ENCODE results near the gene ARMH3. TPM values are rescaled to one million over a fixed set of nuclear protein-coding genes. Genes with fewer than 3 reads are reported as not detected.

The ARMH3 gene
- total RNA-seq, 2 experiments from 2014 or later = 22.8 to 23.9 TPM

GRCh38 chr10:101826852-101827434 lies 229.0 kb downstream of the ARMH3 start:
- ChIA-PET POLR2A (interaction anchor here (12.7 kb wide), 1 partner anchor 10 kb away, joined by 173 read pairs; the partner anchor contains the start of gene OGA), CTCF (interaction anchor here (0.9 to 3.1 kb wide), 3 partner anchors 8 to 47 kb away, joined by 3 to 11 read pairs (median 8); partner anchors contain the start of gene OGA)
- Mint-ChIP-seq H3K36me3 (ENCODE audit: low read depth) (peaks cover 2% of the 10 kb centered on the region), H3K9me3 (no peaks in the 10 kb centered on the region), H3K27ac (no peak overlapping the region), H3K27me3 (no peaks in the 10 kb centered on the region), H3K4me3 (no peak overlapping the region), H3K4me1 (peaks cover 28% of the 10 kb centered on the region)
- DNase-seq = no peak

- Mint-ChIP-seq H3K9me3 (no peaks in the 10 kb centered on the region), H3K36me3 (ENCODE audit: low read depth) (peaks cover 2% of the 10 kb centered on the region), H3K27ac (no peak overlapping the region), H3K4me3 (no peak overlapping the region), H3K27me3 (no peaks in the 10 kb centered on the region), H3K4me1 (peaks cover 14% of the 10 kb centered on the region)
- ChIA-PET POLR2A (no interaction called here), CTCF (interaction anchor here (1.5 kb wide), 1 partner anchor 10 kb away, joined by 4 read pairs; no protein-coding TSS in a partner anchor)
- DNase-seq = no peak
Measured at GRCh38 chr10:101824736-101825135, 231.2 kb downstream of the ARMH3 start.

DNA sequence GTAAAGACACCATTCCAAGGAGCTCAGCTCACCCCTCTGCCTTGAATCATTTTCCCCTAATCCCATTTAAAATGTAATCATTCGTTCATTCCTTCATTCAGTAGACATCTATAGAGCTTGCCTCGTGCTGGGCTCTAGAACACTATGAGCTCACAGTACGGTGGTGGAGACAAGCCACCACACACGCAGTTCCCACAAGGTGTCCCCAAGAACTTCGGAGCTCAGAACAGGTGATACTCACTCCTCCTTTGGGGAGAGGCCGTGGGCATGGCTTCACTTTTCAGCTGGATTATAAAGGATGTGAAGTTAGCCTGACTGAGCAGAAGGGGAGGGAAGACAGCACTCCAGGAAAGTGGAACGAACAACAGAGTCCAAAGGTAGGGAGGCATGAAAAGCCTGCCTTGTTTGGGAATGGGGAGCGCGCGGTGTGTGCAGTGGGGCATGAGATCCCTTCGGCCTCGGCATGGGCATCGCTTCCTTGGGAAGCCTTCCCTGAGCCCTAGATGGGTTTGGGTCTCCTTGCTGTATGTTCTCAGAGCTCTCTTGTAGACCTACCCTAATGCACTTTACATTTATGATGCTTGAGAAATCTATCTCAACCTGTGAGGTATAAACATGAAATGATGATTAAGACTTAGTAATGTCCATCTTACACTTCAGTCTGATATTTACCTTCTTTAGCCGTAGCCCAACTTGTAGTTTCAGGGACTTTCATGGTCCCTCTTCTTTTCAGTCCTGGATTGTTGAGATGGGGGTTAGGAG lies 236.9 kb downstream of the ARMH3 start:
- peak overlapping the region; percentile 96 for H3K4me3 Mint-ChIP-seq
- peak overlapping the region; percentile 96 for H3K27ac Mint-ChIP-seq
- peaks cover 35% of the 10 kb centered on the region for H3K36me3 Mint-ChIP-seq (ENCODE audit: low read depth)
- POLR2A ChIA-PET = interaction anchor here (0.8 to 6.8 kb wide), 26 partner anchors 10 to 613 kb away, joined by 3 to 173 read pairs (median 8); partner anchors contain the start of genes ARMH3, CUEDC2, FBXW4 and HPS6
- peaks cover 33% of the 10 kb centered on the region for H3K4me1 Mint-ChIP-seq
- CTCF ChIA-PET = interaction anchor here (0.9 to 7.3 kb wide), 9 partner anchors 9 to 254 kb away, joined by 3 to 55 read pairs (median 4); no protein-coding TSS in a partner anchor
- no peaks in the 10 kb centered on the region for H3K27me3 Mint-ChIP-seq
- no peak for DNase-seq
- no peaks in the 10 kb centered on the region for H3K9me3 Mint-ChIP-seq

- Mint-ChIP-seq H3K9me3 (no peaks in the 10 kb centered on the region), H3K4me1 (peaks cover 41% of the 10 kb centered on the region), H3K36me3 (ENCODE audit: low read depth) (peaks cover 40% of the 10 kb centered on the region), H3K27me3 (no peaks in the 10 kb centered on the region), H3K4me3 (peak within 1 kb of the TSS; percentile 96), H3K27ac (peak within 1 kb of the TSS; percentile 96)
- CTCF ChIA-PET = interaction anchor here (0.9 to 7.3 kb wide), 12 partner anchors 10 to 255 kb away, joined by 3 to 55 read pairs (median 4); no protein-coding TSS in a partner anchor
- POLR2A ChIA-PET = interaction anchor here (0.6 to 6.8 kb wide), 33 partner anchors 9 to 1322 kb away, joined by 3 to 173 read pairs (median 6); partner anchors contain the start of genes ARMH3, CUEDC2, FBXW4 and HPS6
- peak; percentile 99 for DNase-seq
Measured at GRCh38 chr10:101818119-101818871, 237.7 kb downstream of the ARMH3 start, which contains the start of gene OGA. Gene OGA, minus strand, starts transcription at chr10:101818444. Its CDS starts 422 bp downstream, at chr10:101818022.

GRCh38 chr10:101817337-101818118 lies 238.4 kb downstream of the ARMH3 start:
- Mint-ChIP-seq H3K9me3 (no peaks in the 10 kb centered on the region), H3K36me3 (ENCODE audit: low read depth) (peaks cover 44% of the 10 kb centered on the region), H3K27me3 (no peaks in the 10 kb centered on the region), H3K27ac (peak overlapping the region; percentile 96), H3K4me1 (peaks cover 48% of the 10 kb centered on the region), H3K4me3 (peak overlapping the region; percentile 96)
- ChIA-PET POLR2A (interaction anchor here (0.6 to 6.8 kb wide), 29 partner anchors 8 to 1321 kb away, joined by 3 to 173 read pairs (median 7); partner anchors contain the start of genes ARMH3, CUEDC2, FBXW4 and HPS6), CTCF (interaction anchor here (0.9 to 7.3 kb wide), 9 partner anchors 10 to 255 kb away, joined by 3 to 55 read pairs (median 4); no protein-coding TSS in a partner anchor)
- no peak for DNase-seq

GRCh38 chr10:101816913-101817336 lies 239.0 kb downstream of the ARMH3 start:
- H3K36me3 Mint-ChIP-seq (ENCODE audit: low read depth) = peaks cover 49% of the 10 kb centered on the region
- ChIA-PET POLR2A (interaction anchor here (4.0 to 6.8 kb wide), 6 partner anchors 11 to 297 kb away, joined by 21 to 173 read pairs (median 40); partner anchors contain the start of gene NPM3), CTCF (interaction anchor here (2.1 to 7.3 kb wide), 3 partner anchors 19 to 36 kb away, joined by 7 to 55 read pairs (median 15); no protein-coding TSS in a partner anchor)

GRCh38 chr10:101816376-101816775 lies 239.6 kb downstream of the ARMH3 start:
- H3K4me1 Mint-ChIP-seq = peaks cover 50% of the 10 kb centered on the region
- H3K36me3 Mint-ChIP-seq (ENCODE audit: low read depth) = peaks cover 54% of the 10 kb centered on the region
- H3K4me3 Mint-ChIP-seq = peak overlapping the region; percentile 96
- ChIA-PET CTCF (interaction anchor here (2.1 to 3.1 kb wide), 3 partner anchors 19 to 35 kb away, joined by 7 to 15 read pairs (median 14); no protein-coding TSS in a partner anchor), POLR2A (interaction anchor here (0.9 to 6.8 kb wide), 7 partner anchors 11 to 298 kb away, joined by 3 to 173 read pairs (median 31); partner anchors contain the start of gene NPM3)
- no peak for DNase-seq
- H3K27ac Mint-ChIP-seq = peak overlapping the region; percentile 96
- H3K27me3 Mint-ChIP-seq = no peaks in the 10 kb centered on the region
- H3K9me3 Mint-ChIP-seq = no peaks in the 10 kb centered on the region

More at GRCh38 chr10:101816913-101817336, 239.0 kb downstream of the ARMH3 start:
- H3K27ac Mint-ChIP-seq = peak overlapping the region; percentile 96
- H3K9me3 Mint-ChIP-seq = no peaks in the 10 kb centered on the region
- H3K27me3 Mint-ChIP-seq = no peaks in the 10 kb centered on the region
- H3K4me1 Mint-ChIP-seq = peaks cover 51% of the 10 kb centered on the region
- no peak for DNase-seq
- peak overlapping the region; percentile 96 for H3K4me3 Mint-ChIP-seq

DNA sequence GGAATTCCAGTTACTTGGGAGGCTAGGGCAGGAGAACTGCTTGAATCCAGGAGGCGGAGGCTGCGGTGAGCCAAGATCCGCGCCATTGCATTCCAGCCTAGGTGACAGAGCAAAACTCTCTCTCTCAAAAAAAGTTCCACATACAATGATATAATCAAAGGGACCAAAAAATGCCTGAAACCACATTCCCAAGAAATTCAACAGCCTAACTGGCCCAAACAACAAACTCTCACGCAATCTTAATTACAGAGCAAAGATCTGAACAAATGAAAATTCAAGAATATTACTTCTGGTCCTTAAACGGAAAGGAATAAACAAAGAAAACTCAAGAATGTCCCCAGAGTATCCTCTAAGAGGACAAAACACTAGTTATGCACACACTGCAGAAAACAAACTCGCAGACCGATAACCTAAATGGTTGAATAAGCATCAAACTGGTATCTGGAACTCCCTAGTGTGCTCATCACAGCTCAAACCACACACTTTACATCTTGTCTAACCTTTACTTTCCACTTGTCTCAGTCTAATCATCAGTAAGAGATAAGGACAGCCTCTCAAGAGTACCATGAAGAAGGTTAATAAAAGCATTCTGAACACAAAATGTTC lies 241.4 kb downstream of the ARMH3 start:
- no peaks in the 10 kb centered on the region for H3K9me3 Mint-ChIP-seq
- peak overlapping the region; percentile 82 for H3K27ac Mint-ChIP-seq
- H3K27me3 Mint-ChIP-seq = no peaks in the 10 kb centered on the region
- CTCF ChIA-PET = interaction anchor here (1.8 to 2.2 kb wide), 2 partner anchors 26 to 34 kb away, joined by 8 to 14 read pairs; no protein-coding TSS in a partner anchor
- H3K4me3 Mint-ChIP-seq = peak overlapping the region; percentile 96
- POLR2A ChIA-PET = interaction anchor here (1.2 to 6.8 kb wide), 4 partner anchors 9 to 34 kb away, joined by 3 to 173 read pairs (median 13); no protein-coding TSS in a partner anchor
- H3K4me1 Mint-ChIP-seq = peaks cover 46% of the 10 kb centered on the region
- DNase-seq = no peak
- peaks cover 66% of the 10 kb centered on the region for H3K36me3 Mint-ChIP-seq (ENCODE audit: low read depth)

- H3K9me3 Mint-ChIP-seq = no peaks in the 10 kb centered on the region
- ChIA-PET POLR2A (interaction anchor here (1.0 to 1.6 kb wide), 2 partner anchors 12 to 29 kb away, joined by 3 to 4 read pairs; partner anchors contain the start of gene NPM3), CTCF (interaction anchor here (1.1 to 1.8 kb wide), 4 partner anchors 23 to 32 kb away, joined by 3 to 8 read pairs (median 5); partner anchors contain the start of gene NPM3)
- peaks cover 71% of the 10 kb centered on the region for H3K36me3 Mint-ChIP-seq (ENCODE audit: low read depth)
- H3K27me3 Mint-ChIP-seq = no peaks in the 10 kb centered on the region
- no peak for DNase-seq
- H3K4me3 Mint-ChIP-seq = no peak overlapping the region
- H3K4me1 Mint-ChIP-seq = peaks cover 36% of the 10 kb centered on the region
- no peak overlapping the region for H3K27ac Mint-ChIP-seq
Measured at GRCh38 chr10:101812606-101813005, 243.4 kb downstream of the ARMH3 start.

GRCh38 chr10:101807158-101807557 lies 248.8 kb downstream of the ARMH3 start:
- no peaks in the 10 kb centered on the region for H3K27me3 Mint-ChIP-seq
- no peak overlapping the region for H3K27ac Mint-ChIP-seq
- no peak overlapping the region for H3K4me3 Mint-ChIP-seq
- ChIA-PET CTCF (no interaction called here), POLR2A (interaction anchor here (3.5 kb wide), 1 partner anchor 9 kb away, joined by 21 read pairs; the partner anchor contains the start of gene OGA)
- H3K9me3 Mint-ChIP-seq = no peaks in the 10 kb centered on the region
- H3K36me3 Mint-ChIP-seq (ENCODE audit: low read depth) = peaks cover 56% of the 10 kb centered on the region
- no peak for DNase-seq
- peaks cover 9% of the 10 kb centered on the region for H3K4me1 Mint-ChIP-seq

DNA sequence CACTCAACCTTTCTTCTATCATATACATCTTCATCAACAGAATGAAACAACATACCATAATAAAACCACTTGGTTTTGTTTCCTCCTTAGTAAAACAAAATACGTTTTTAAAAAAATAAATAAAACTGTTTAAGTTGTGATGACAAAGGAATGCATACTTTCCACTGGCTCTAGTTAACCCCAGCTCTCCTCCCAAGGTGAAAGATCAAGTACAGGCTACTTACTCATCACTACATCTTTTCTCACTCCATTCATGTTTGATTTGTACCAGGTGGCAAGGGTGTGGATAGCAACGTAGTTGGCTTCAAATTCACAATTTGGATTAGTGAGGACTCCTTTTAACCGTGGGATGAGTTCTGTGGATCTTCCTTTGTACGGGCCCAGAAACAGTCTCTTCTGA lies 252.5 kb downstream of the ARMH3 start:
- DNase-seq = no peak
- CTCF ChIA-PET = interaction anchor here (0.6 to 1.3 kb wide), 3 partner anchors 37 to 295 kb away, joined by 3 to 4 read pairs (median 3); no protein-coding TSS in a partner anchor
- Mint-ChIP-seq H3K27me3 (no peaks in the 10 kb centered on the region), H3K4me1 (peaks cover 7% of the 10 kb centered on the region), H3K9me3 (no peaks in the 10 kb centered on the region), H3K4me3 (no peak overlapping the region), H3K27ac (no peak overlapping the region), H3K36me3 (ENCODE audit: low read depth) (peaks cover 61% of the 10 kb centered on the region)
- POLR2A ChIA-PET = interaction anchor here (1.7 kb wide), 1 partner anchor 18 kb away, joined by 4 read pairs; no protein-coding TSS in a partner anchor

Data from activated CD4-positive, alpha-beta memory T cell treated with anti-CD3 and anti-CD28 coated beads, Interleukin-2, amount 10 ng/mL, durations not matched to agents 7 days and 5 days (primary cell).